ENCODE measurements around the gene RPRD2.

GRCh38 chr1:150498342-150498741 lies 134.4 kb downstream of the RPRD2 start:
- TF ChIP-seq CTCF (IDR thresholded peaks at IDR 0.05; ENCODE audit: low read depth, low read length, poor library complexity, severe bottlenecking): no peak
- TF ChIP-seq EZH2phosphoT487 (IDR thresholded peaks at IDR 0.05; ENCODE audit: borderline replicate concordance, low read length): no peak

Data from DOHH2 (cell line).